Stomach (tissue), 4 donors: Measurements from ENCODE around the gene BABAM2.

Experiments
- CTCF ChIP-seq, 7 experiments: fragments of 450-650 bp in 4 of 7; fragments of 200-600 bp in 3 of 7; sonication (generic) in 3 of 7; IDR thresholded peaks; one replicate each; pipeline ENCODE4 v1.5.1; 2016 to 2019; ENCODE audit warnings: antibody characterized with exemption in 7 of 7, control low read depth in 2 of 7, mild to moderate bottlenecking in 1 of 7
- POLR2A ChIP-seq, 4 donors: fragments of 450-650 bp; IDR thresholded peaks; one replicate each; pipeline ENCODE4 v1.6.1; 2016; ENCODE audit warnings: antibody characterized with exemption in 4 of 4, control low read depth in 2 of 4, mild to moderate bottlenecking in 1 of 4, moderate library complexity in 1 of 4
- POLR2AphosphoS5 ChIP-seq, 3 donors: sonication (generic); formaldehyde crosslinking; IDR thresholded peaks; one replicate each; pipeline ENCODE4 v1.6.1; 2016; ENCODE audit warnings: antibody characterized with exemption in 3 of 3

DNA sequence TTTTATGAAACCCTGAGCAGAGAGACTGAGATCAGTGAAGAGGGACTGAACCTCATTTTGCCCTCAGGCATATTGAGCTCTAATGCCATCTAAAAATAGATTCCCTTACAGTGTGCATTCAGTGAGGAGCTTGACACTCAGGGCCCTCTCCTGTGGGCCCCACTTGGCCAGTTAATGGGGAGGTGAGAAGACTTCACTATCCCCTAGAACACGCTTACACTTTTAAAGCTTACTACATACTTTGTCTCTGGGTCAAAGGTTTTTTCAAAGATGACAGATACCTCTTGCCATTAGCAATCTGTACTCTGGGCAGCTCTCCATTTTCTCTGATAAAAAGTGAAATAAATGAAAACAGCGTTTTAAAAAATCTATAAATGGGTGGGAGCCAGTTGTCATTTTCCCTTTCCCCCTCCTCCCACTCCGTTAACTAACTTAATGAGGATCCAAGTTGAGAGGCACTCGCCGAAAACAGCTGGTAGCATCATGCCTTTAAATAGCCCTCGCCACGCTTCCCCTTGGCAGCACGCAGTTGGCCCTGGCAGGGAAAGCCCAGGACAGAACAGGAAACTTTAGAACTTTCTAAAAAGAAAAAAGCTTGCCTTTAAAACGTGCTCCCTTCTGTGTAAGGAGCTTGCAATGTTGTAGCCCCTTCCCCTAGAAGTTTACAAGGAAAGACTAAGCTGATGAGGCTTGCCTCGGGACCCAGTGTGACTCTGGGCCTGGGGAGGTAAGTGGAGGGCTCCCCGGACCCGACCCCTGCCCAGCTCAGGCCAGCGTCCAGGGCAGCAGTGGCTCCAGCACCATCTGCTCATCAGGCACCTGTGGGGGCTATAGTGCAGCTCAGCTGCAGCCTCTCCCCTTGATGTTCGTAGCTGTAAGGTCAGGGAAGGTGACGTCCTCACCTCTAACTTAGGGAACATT lies 443.3 kb downstream of the BABAM2 start:
- TF ChIP-seq CTCF (IDR thresholded peaks at IDR 0.05) (no peak), POLR2A (IDR thresholded peaks at IDR 0.05) (no peak), POLR2AphosphoS5 (IDR thresholded peaks at IDR 0.05) (no peak)
